K562 (cell line): ENCODE results near the gene MALAT1. TPM values are rescaled to one million over a fixed set of nuclear protein-coding genes. Genes with fewer than 3 reads are reported as not detected.

Source experiments
- BACH1 ChIP-seq: fragments of 200-800 bp; sonication (Bioruptor generic); IDR thresholded peaks from 2 replicates; pipeline ENCODE4 v1.6.1; 2016; ENCODE audit warnings: missing genetic modification characterization, missing compliant biosample characterization
- CBX5 ChIP-seq: IDR thresholded peaks from 2 replicates; pipeline ENCODE4 v1.6.1; 2014; ENCODE audit warnings: low read depth, borderline replicate concordance
- MCM2 ChIP-seq: fragments of 450-650 bp; IDR thresholded peaks from 2 replicates; pipeline ENCODE4 v1.6.1; 2017; ENCODE audit warnings: low read depth, mild to moderate bottlenecking
- PTTG1 ChIP-seq: fragments of 450-650 bp; IDR thresholded peaks from 2 replicates; pipeline ENCODE4 v1.6.1; 2016; ENCODE audit warnings: low read depth, mild to moderate bottlenecking, missing genetic modification characterization, missing compliant biosample characterization
- RBM15 ChIP-seq: fragments of 200-400 bp; formaldehyde crosslinking; IDR thresholded peaks from 2 replicates; pipeline ENCODE4 v1.6.1; 2018; ENCODE audit warnings: mild to moderate bottlenecking, low read length, moderate library complexity; ENCODE audit not compliant: insufficient read depth
- ZNF165 ChIP-seq: fragments of 250-450 bp; sonication (Bioruptor Pico); IDR thresholded peaks from 2 replicates; pipeline ENCODE4 v1.4.0; 2020; ENCODE audit warnings: borderline replicate concordance
- ZNF77 ChIP-seq: fragments of 250-450 bp; sonication (Bioruptor Pico); IDR thresholded peaks from 2 replicates; pipeline ENCODE4 v1.5.0; 2020
- polyA plus RNA-seq, 8 experiments: library from polyadenylated mRNA; depleted of rRNA in 4 of 8; stranded (reverse) in 5 of 8; unstranded in 3 of 8; fragments of >200 nt; fragmentation: Nextera tagmentation in 2 of 8; fragmentation: Illumina TruSeq in 1 of 8; extraction: Ambion mirVana in 2 of 8; extraction: Trizol in 1 of 8; gene quantifications; 2 replicates each; pipeline versions ENCODE4 v1.2.1 to v1.2.3, GENCODE V29; 2011 to 2014; ENCODE audit warnings: inconsistent platforms in 1 of 8, missing spikeins in 1 of 8
- total RNA-seq, 7 experiments: library from RNA; depleted of rRNA in 6 of 7; stranded (reverse); fragments of >200 nt in 6 of 7; fragmentation: Illumina TruSeq in 2 of 7; extraction: Trizol in 2 of 7; gene quantifications; 2 replicates each; pipeline versions ENCODE4 v1.2.1 to v1.2.3, GENCODE V29; 2011 to 2021; ENCODE audit warnings: low replicate concordance in 1 of 7
- TF ChIP-seq, protein P1 (sequence below): fragments of 450-650 bp; formaldehyde crosslinking; IDR thresholded peaks from 2 replicates; pipeline ENCODE4 v1.4.0; 2022; ENCODE audit warnings: missing genetic modification characterization
- TF ChIP-seq, protein P2 (sequence below): fragments of 250-450 bp; sonication (Bioruptor Pico); IDR thresholded peaks from 2 replicates; pipeline ENCODE4 v1.4.0; 2020; ENCODE audit warnings: mild to moderate bottlenecking
- TF ChIP-seq, protein P3 (sequence below): fragments of 250-450 bp; sonication (Bioruptor Pico); IDR thresholded peaks from 2 replicates; pipeline ENCODE4 v1.8.0; 2022; ENCODE audit warnings: moderate library complexity, mild to moderate bottlenecking, inconsistent platforms
- TF ChIP-seq, protein P4 (sequence below): fragments of 250-450 bp; sonication (Bioruptor Pico); IDR thresholded peaks from 2 replicates; pipeline ENCODE4 v1.4.0; 2020; ENCODE audit warnings: borderline replicate concordance
- TF ChIP-seq, protein P5 (sequence below), 2 experiments: IDR thresholded peaks; 2 replicates each; pipeline ENCODE4 v1.6.1; 2011; ENCODE audit warnings: borderline replicate concordance in 1 of 2, control low read depth in 1 of 2, low read depth in 1 of 2, low read length in 1 of 2, mild to moderate bottlenecking in 1 of 2, mixed read lengths in 1 of 2, moderate library complexity in 1 of 2; ENCODE audit not compliant: insufficient read depth in 1 of 2, insufficient read length in 1 of 2, poor library complexity in 1 of 2, severe bottlenecking in 1 of 2; ENCODE audit errors: extremely low read depth in 1 of 2

MALAT1 gene
- total and polyA plus RNA-seq, 9 of the 15 experiments (the other 6 are each of a cell fraction or from before 2014, with no cell fraction given), result 363 to 8,715 (median 2,351) TPM

DNA sequence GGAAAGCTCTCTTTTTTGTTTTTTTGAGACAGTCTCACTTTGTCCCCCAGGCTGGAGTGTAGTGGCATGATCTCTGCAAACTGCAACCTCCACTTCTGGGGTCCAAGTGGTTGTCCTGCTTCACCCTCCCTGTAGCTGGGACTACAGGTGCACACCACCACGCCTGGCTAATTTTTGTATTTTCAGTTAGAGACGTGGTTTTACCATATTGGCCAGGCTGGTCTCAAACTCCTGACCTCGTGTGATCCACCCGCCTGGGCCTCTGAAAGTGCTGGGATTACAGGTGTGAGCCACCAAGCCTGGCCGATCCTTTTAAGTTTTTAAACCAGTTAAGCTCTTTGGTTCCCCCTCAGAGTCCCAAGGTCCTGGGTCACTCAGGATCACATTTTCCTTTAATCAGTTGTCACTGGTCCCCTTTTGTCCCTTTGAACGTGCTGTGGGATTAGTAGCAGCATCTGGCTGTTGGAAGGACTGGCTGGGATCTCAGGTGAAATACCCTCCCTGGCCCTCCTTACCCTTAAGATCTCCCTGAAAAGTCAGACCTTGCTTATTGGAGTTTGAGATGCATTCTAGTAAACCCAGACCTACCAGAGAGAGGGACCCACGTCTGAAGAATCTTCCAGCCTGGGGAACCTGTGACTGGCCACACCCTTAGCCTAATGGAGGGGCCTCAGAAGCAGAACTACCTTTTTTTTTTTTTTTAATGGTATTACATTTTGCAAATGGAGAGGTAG, 8.1 kb downstream of the MALAT1 start (continued):
- TF ChIP-seq, protein P1, sequence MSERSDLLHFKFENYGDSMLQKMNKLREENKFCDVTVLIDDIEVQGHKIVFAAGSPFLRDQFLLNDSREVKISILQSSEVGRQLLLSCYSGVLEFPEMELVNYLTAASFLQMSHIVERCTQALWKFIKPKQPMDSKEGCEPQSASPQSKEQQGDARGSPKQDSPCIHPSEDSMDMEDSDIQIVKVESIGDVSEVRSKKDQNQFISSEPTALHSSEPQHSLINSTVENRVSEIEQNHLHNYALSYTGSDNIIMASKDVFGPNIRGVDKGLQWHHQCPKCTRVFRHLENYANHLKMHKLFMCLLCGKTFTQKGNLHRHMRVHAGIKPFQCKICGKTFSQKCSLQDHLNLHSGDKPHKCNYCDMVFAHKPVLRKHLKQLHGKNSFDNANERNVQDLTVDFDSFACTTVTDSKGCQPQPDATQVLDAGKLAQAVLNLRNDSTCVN (CRISPR knock-in tag), result peak; percentile 100
- TF ChIP-seq BACH1 (no peak; the same call in 1 of the 2 replicates), MCM2 (no peak), RBM15 (no peak), CBX5 (no peak), ZNF77 (peak; percentile 76), PTTG1 (tag) (no peak), ZNF165 (CRISPR knock-in tag) (no peak; the same call in 1 of the 2 replicates)
- TF ChIP-seq, protein P2, sequence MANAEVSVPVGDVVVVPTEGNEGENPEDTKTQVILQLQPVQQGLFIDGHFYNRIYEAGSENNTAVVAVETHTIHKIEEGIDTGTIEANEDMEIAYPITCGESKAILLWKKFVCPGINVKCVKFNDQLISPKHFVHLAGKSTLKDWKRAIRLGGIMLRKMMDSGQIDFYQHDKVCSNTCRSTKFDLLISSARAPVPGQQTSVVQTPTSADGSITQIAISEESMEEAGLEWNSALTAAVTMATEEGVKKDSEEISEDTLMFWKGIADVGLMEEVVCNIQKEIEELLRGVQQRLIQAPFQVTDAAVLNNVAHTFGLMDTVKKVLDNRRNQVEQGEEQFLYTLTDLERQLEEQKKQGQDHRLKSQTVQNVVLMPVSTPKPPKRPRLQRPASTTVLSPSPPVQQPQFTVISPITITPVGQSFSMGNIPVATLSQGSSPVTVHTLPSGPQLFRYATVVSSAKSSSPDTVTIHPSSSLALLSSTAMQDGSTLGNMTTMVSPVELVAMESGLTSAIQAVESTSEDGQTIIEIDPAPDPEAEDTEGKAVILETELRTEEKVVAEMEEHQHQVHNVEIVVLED, result no peak
- TF ChIP-seq, protein P3, sequence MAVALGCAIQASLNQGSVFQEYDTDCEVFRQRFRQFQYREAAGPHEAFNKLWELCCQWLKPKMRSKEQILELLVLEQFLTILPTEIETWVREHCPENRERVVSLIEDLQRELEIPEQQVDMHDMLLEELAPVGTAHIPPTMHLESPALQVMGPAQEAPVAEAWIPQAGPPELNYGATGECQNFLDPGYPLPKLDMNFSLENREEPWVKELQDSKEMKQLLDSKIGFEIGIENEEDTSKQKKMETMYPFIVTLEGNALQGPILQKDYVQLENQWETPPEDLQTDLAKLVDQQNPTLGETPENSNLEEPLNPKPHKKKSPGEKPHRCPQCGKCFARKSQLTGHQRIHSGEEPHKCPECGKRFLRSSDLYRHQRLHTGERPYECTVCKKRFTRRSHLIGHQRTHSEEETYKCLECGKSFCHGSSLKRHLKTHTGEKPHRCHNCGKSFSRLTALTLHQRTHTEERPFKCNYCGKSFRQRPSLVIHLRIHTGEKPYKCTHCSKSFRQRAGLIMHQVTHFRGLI (CRISPR knock-in tag), result no peak
- TF ChIP-seq, protein P4, sequence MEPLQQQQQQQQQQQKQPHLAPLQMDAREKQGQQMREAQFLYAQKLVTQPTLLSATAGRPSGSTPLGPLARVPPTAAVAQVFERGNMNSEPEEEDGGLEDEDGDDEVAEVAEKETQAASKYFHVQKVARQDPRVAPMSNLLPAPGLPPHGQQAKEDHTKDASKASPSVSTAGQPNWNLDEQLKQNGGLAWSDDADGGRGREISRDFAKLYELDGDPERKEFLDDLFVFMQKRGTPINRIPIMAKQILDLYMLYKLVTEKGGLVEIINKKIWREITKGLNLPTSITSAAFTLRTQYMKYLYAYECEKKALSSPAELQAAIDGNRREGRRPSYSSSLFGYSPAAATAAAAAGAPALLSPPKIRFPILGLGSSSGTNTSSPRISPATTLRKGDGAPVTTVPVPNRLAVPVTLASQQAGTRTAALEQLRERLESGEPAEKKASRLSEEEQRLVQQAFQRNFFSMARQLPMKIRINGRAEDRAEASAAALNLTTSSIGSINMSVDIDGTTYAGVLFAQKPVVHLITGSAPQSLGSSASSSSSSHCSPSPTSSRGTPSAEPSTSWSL (CRISPR knock-in tag), result no peak
- TF ChIP-seq, protein P5, sequence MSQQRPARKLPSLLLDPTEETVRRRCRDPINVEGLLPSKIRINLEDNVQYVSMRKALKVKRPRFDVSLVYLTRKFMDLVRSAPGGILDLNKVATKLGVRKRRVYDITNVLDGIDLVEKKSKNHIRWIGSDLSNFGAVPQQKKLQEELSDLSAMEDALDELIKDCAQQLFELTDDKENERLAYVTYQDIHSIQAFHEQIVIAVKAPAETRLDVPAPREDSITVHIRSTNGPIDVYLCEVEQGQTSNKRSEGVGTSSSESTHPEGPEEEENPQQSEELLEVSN (IDR thresholded peaks at IDR 0.05; ENCODE audit: borderline replicate concordance in 1 of 2, extremely low read depth in 1 of 2, insufficient read depth in 1 of 2, insufficient read length in 1 of 2, low read depth in 1 of 2, low read length in 1 of 2, poor library complexity in 1 of 2, severe bottlenecking in 1 of 2), result peak in 1 of 2 experiments; percentile 64
